Left renal cortex interstitium (tissue), 4 donors: Measurements from ENCODE around the gene FHIT. TPM values are rescaled to one million over a fixed set of nuclear protein-coding genes. Genes with fewer than 3 reads are reported as not detected.

Source experiments
- DNase-seq, 4 donors: peaks; one replicate each; pipeline ENCODE4 v3.0.0-alpha.2; 2013; ENCODE audit warnings: low read depth in 4 of 4, low spot score in 2 of 4, missing footprints in 1 of 4
- polyA plus RNA-seq, 4 donors: library from polyadenylated mRNA; unstranded; fragments of 120-200 nt; gene quantifications; one replicate each; pipeline ENCODE4 v1.2.1, GENCODE V29; 2013; ENCODE audit not compliant: insufficient read length in 4 of 4

Gene FHIT
- polyA plus RNA-seq, 4 donors: 23.4 to 29.9 (median 26.0) TPM

- DNase-seq: no peak
Observed at GRCh38 chr3:60669636-60670035, 581.6 kb downstream of the FHIT start.

- no peak for DNase-seq
Observed at GRCh38 chr3:60660026-60660425, 591.2 kb downstream of the FHIT start.

- no peak for DNase-seq
Observed at GRCh38 chr3:60659098-60659497, 592.2 kb downstream of the FHIT start.

- DNase-seq: no peak
Observed at GRCh38 chr3:60657972-60658371, 593.3 kb downstream of the FHIT start.

GRCh38 chr3:60652829-60653228 lies 598.4 kb downstream of the FHIT start:
- DNase-seq: no peak

- no peak for DNase-seq
Observed at GRCh38 chr3:60651799-60652198, 599.5 kb downstream of the FHIT start.

- DNase-seq: no peak
Observed at GRCh38 chr3:60650171-60650570, 601.1 kb downstream of the FHIT start.

GRCh38 chr3:60645801-60646200 lies 605.5 kb downstream of the FHIT start:
- DNase-seq: no peak

- no peak for DNase-seq
Observed at GRCh38 chr3:60643831-60644230, 607.4 kb downstream of the FHIT start.

GRCh38 chr3:60641354-60641753 lies 609.9 kb downstream of the FHIT start:
- no peak for DNase-seq

GRCh38 chr3:60636846-60637245 lies 614.4 kb downstream of the FHIT start:
- DNase-seq: no peak

- DNase-seq: no peak
Observed at GRCh38 chr3:60633644-60634043, 617.6 kb downstream of the FHIT start.

- DNase-seq: no peak
Observed at GRCh38 chr3:60631509-60631908, 619.7 kb downstream of the FHIT start.

- peak in 1 of 4 donors; percentile 53 for DNase-seq
Observed at GRCh38 chr3:60630953-60631352, 620.3 kb downstream of the FHIT start.

- no peak for DNase-seq
Observed at GRCh38 chr3:60629816-60630215, 621.4 kb downstream of the FHIT start.

GRCh38 chr3:60622349-60622748 lies 628.9 kb downstream of the FHIT start:
- DNase-seq: no peak

GRCh38 chr3:60617188-60617587 lies 634.1 kb downstream of the FHIT start:
- DNase-seq: no peak

GRCh38 chr3:60613769-60614303 lies 637.4 kb downstream of the FHIT start:
- DNase-seq: no peak

GRCh38 chr3:60610441-60611112 lies 640.7 kb downstream of the FHIT start:
- DNase-seq: no peak

- no peak for DNase-seq
Observed at GRCh38 chr3:60609446-60609845, 641.8 kb downstream of the FHIT start.

- DNase-seq: no peak
Observed at GRCh38 chr3:60603860-60604259, 647.4 kb downstream of the FHIT start.

GRCh38 chr3:60600848-60601247 lies 650.4 kb downstream of the FHIT start:
- no peak for DNase-seq

- DNase-seq: no peak
Observed at GRCh38 chr3:60599586-60599985, 651.7 kb downstream of the FHIT start.
